Transverse colon (tissue), 4 donors: ENCODE data around the gene ME3. TPM values are rescaled to one million over a fixed set of nuclear protein-coding genes. Genes with fewer than 3 reads are reported as not detected.
"Not testable (repeated sequence)": the region's sequence is repeated elsewhere in the genome, so short reads cannot be mapped to it uniquely, and the experiment has no call there.

Experiments
- DNase-seq: peaks from one replicate; pipeline ENCODE4 v3.0.0-alpha.2; 2019
- H3K27ac ChIP-seq, 4 donors: fragments of 200-600 bp; sonication (generic); 2 replicates each; pipeline ENCODE4 v1.5.1; 2016 to 2018; ENCODE audit warnings: inconsistent platforms in 4 of 4
- H3K27me3 ChIP-seq: fragments of 200-600 bp; sonication (generic); 2 replicates; pipeline ENCODE4 v1.5.1; 2017; ENCODE audit warnings: inconsistent platforms
- H3K36me3 ChIP-seq, 4 donors: fragments of 200-600 bp; sonication (generic); 2 replicates each; pipeline ENCODE4 v1.5.1; 2017 to 2019; ENCODE audit warnings: inconsistent platforms in 4 of 4
- H3K4me1 ChIP-seq, 4 donors: fragments of 200-600 bp; sonication (generic); 2 replicates each; pipeline ENCODE4 v1.5.1; 2017 to 2020; ENCODE audit warnings: inconsistent platforms in 4 of 4
- H3K4me3 ChIP-seq, 4 donors: fragments of 200-600 bp; sonication (generic); 1 replicate in 1 of 4; 2 replicates in 3 of 4; pipeline versions ENCODE4 v1.5.1 to v1.6.1; 2017 to 2019; ENCODE audit warnings: inconsistent platforms in 4 of 4
- H3K9me3 ChIP-seq, 2 donors: fragments of 200-600 bp; sonication (generic); 2 replicates each; pipeline ENCODE4 v1.5.1; 2017 to 2019; ENCODE audit warnings: inconsistent platforms in 2 of 2
- CTCF ChIP-seq, 5 experiments: fragments of 200-600 bp in 3 of 5; fragments of 450-650 bp in 2 of 5; sonication (generic) in 3 of 5; IDR thresholded peaks; 1 replicate in 2 of 5; 2 replicates in 3 of 5; pipeline ENCODE4 v1.5.1; 2016 to 2017; ENCODE audit warnings: antibody characterized with exemption in 5 of 5, inconsistent platforms in 3 of 5, mild to moderate bottlenecking in 2 of 5, moderate library complexity in 1 of 5
- EP300 ChIP-seq: sonication (generic); formaldehyde crosslinking; IDR thresholded peaks from one replicate; pipeline ENCODE4 v1.6.1; 2017; ENCODE audit warnings: antibody characterized with exemption, low read depth
- POLR2A ChIP-seq: fragments of 450-650 bp; IDR thresholded peaks from one replicate; pipeline ENCODE4 v1.6.1; 2016; ENCODE audit warnings: antibody characterized with exemption, mild to moderate bottlenecking, moderate library complexity
- POLR2AphosphoS5 ChIP-seq, 3 donors: sonication (generic); formaldehyde crosslinking; IDR thresholded peaks; one replicate each; pipeline ENCODE4 v1.6.1; 2016; ENCODE audit warnings: antibody characterized with exemption in 3 of 3
- WGBS, 2 donors: methylation state at CpG; one replicate each; pipeline ENCODE4 v1.1.5; 2018; ENCODE audit warnings: low coverage in 1 of 2; 5-methylcytosine and 5-hydroxymethylcytosine counted together
- in situ Hi-C, 4 donors: fragments of 200-750 bp; cut with MboI; loops; one replicate each; pipeline versions ENCODE4 v1.15.0 to v1.15.1; 2017; ENCODE audit warnings: low sequenced_read_pairs in 3 of 4, low pct_ligation_motif_present in 1 of 4, low pct_unique_long_range_greater_than_20kb in 1 of 4
- intact Hi-C: fragments of 100-400 bp; cut with DNase I; formaldehyde crosslinking; loops from one replicate; pipeline ENCODE4 v1.15.1; 2023; ENCODE audit warnings: low total_unique reads
- total RNA-seq, 4 donors: library from RNA; depleted of rRNA; stranded (reverse); fragments of >200 nt; gene quantifications; one replicate each; pipeline ENCODE4 v1.1.0, GENCODE V29; 2016

Gene ME3
- total RNA-seq, 4 donors from 2014 or later: 91.8 to 258 (median 116) TPM

- in situ Hi-C loops: no loop called here
- DNase-seq: no peak
- intact Hi-C loops: no loop called here
- no peak overlapping the region for H3K4me3 ChIP-seq
- H3K27me3 ChIP-seq: no peaks in the 10 kb centered on the region
- H3K9me3 ChIP-seq: peaks cover 0 to 15% of the 10 kb centered on the region in 2 donors
- no peak for TF ChIP-seq CTCF (IDR thresholded peaks at IDR 0.05)
- TF ChIP-seq POLR2AphosphoS5 (IDR thresholded peaks at IDR 0.05): no peak
- no peak for TF ChIP-seq POLR2A
- TF ChIP-seq EP300: no peak
- no peak overlapping the region for H3K27ac ChIP-seq
- no peaks in the 10 kb centered on the region for H3K4me1 ChIP-seq
- H3K36me3 ChIP-seq: no peaks in the 10 kb centered on the region
- 94% methylated on average over 37 of the region's 37 CpGs; no CpG with 5 or more reads in 1 of the 2 donors for whole genome bisulfite sequencing, 2 donors
Observed at GRCh38 chr11:86431258-86431657, 241.2 kb downstream of the ME3 start.

GRCh38 chr11:86427441-86427840 lies 245.0 kb downstream of the ME3 start:
- Histone ChIP-seq H3K4me1 (no peaks in the 10 kb centered on the region), H3K4me3 (no peak overlapping the region), H3K9me3 (peaks cover 0 to 15% of the 10 kb centered on the region in 2 donors), H3K36me3 (no peaks in the 10 kb centered on the region), H3K27me3 (no peaks in the 10 kb centered on the region), H3K27ac (no peak overlapping the region)
- TF ChIP-seq POLR2A (no peak), POLR2AphosphoS5 (IDR thresholded peaks at IDR 0.05) (no peak), CTCF (IDR thresholded peaks at IDR 0.05) (no peak), EP300 (no peak)
- intact Hi-C loops (no loop called here), in situ Hi-C loops (no loop called here)
- no peak for DNase-seq

- H3K27me3 ChIP-seq, DNase-seq, H3K27ac ChIP-seq, H3K4me3 ChIP-seq, in situ Hi-C loops, H3K4me1 ChIP-seq, H3K36me3 ChIP-seq, intact Hi-C loops: not testable (repeated sequence)
- H3K9me3 ChIP-seq: peaks cover 0 to 15% of the 10 kb centered on the region in 2 donors
- 0 to 57% methylated on average over 1 to 4 of the region's 4 CpGs for WGBS, 2 donors
Observed at GRCh38 chr11:86423488-86423887, 248.9 kb downstream of the ME3 start.

- Histone ChIP-seq H3K36me3 (no peaks in the 10 kb centered on the region), H3K9me3 (peaks cover 0 to 11% of the 10 kb centered on the region in 2 donors), H3K27ac (no peak overlapping the region), H3K4me3 (no peak overlapping the region), H3K27me3 (no peaks in the 10 kb centered on the region), H3K4me1 (no peaks in the 10 kb centered on the region)
- TF ChIP-seq POLR2A: no peak
- TF ChIP-seq POLR2AphosphoS5 (IDR thresholded peaks at IDR 0.05): no peak
- WGBS, 2 donors: 58 to 80% methylated on average over 4 to 12 of the region's 12 CpGs
- in situ Hi-C loops: no loop called here
- no peak for DNase-seq
- intact Hi-C loops: no loop called here
Observed at GRCh38 chr11:86422371-86422770, 250.0 kb downstream of the ME3 start.

GRCh38 chr11:86421946-86422345 lies 250.5 kb downstream of the ME3 start:
- Histone ChIP-seq H3K4me3 (no peak overlapping the region), H3K27me3 (no peaks in the 10 kb centered on the region), H3K27ac (no peak overlapping the region), H3K9me3 (peaks cover 0 to 7% of the 10 kb centered on the region in 2 donors), H3K4me1 (no peaks in the 10 kb centered on the region), H3K36me3 (no peaks in the 10 kb centered on the region)
- TF ChIP-seq POLR2AphosphoS5 (IDR thresholded peaks at IDR 0.05) (no peak), CTCF (IDR thresholded peaks at IDR 0.05) (no peak), POLR2A (no peak), EP300 (no peak)
- no peak for DNase-seq
- intact Hi-C loops: no loop called here
- in situ Hi-C loops: no loop called here
- 79 to 86% methylated on average over 4 of the region's 4 CpGs for WGBS, 2 donors
